Panc1 (cell line): ENCODE data around the gene CTCFL. TPM values are rescaled to one million over a fixed set of nuclear protein-coding genes. Genes with fewer than 3 reads are reported as not detected.

Experiments
- ATAC-seq: fragments of 200-7000 bp; cut with Tn5 transposase; 2 replicates; pipeline ENCODE4 v1.9.1; 2020; ENCODE audit warnings: mild to moderate bottlenecking, moderate library complexity
- BruUV-seq: library from RNA; stranded (reverse); fragments of 400-500 nt; replicated peaks from 2 replicates; lab custom pipeline; 2021; lab: Mats Ljungman, UMichigan
- CTCF ChIA-PET: fragments of 300-600 bp; sonication (Branson Sonifier 250); formaldehyde crosslinking; loops from one replicate; lab custom pipeline; 2022; ENCODE audit warnings: antibody characterized with exemption; lab: Charles Lee
- POLR2A ChIA-PET: fragments of 300-600 bp; sonication (Branson Sonifier 250); formaldehyde crosslinking; loops from one replicate; lab custom pipeline; 2022; ENCODE audit warnings: antibody characterized with exemption; lab: Charles Lee
- DNase-seq: peaks from one replicate; pipeline ENCODE4 v3.0.0-alpha.2; 2010; ENCODE audit warnings: low read depth, low spot score
- H3K27ac ChIP-seq: 2 replicates; pipeline ENCODE4 v1.5.1; 2011; ENCODE audit warnings: mild to moderate bottlenecking, low read length, inconsistent platforms
- H3K27me3 ChIP-seq: fragments of 200-500 bp; sonication (Bioruptor generic); 2 replicates; pipeline ENCODE4 v1.6.0; 2014; ENCODE audit warnings: low read length, inconsistent platforms; ENCODE audit not compliant: control insufficient read depth, insufficient read depth
- H3K36me3 ChIP-seq: fragments of 200-500 bp; sonication (Bioruptor generic); 2 replicates; pipeline ENCODE4 v1.5.1; 2014; ENCODE audit warnings: inconsistent platforms, mild to moderate bottlenecking, low read length, moderate library complexity; ENCODE audit not compliant: control insufficient read depth, insufficient read depth
- H3K4me1 ChIP-seq: 2 replicates; pipeline ENCODE4 v1.5.1; 2011; ENCODE audit warnings: inconsistent platforms, mild to moderate bottlenecking, low read length, moderate library complexity; ENCODE audit not compliant: control insufficient read depth, insufficient read depth
- H3K4me3 ChIP-seq, 2 experiments: 2 replicates each; pipeline ENCODE4 v1.5.1; 2011 to 2012; ENCODE audit warnings: low read depth in 2 of 2, low read length in 2 of 2, mild to moderate bottlenecking in 2 of 2, inconsistent platforms in 1 of 2, moderate library complexity in 1 of 2
- H3K9me3 ChIP-seq: fragments of 200-500 bp; sonication (Bioruptor generic); 2 replicates; pipeline ENCODE4 v1.5.1; 2014; ENCODE audit warnings: low read depth, mild to moderate bottlenecking, inconsistent platforms, low read length, moderate library complexity; ENCODE audit not compliant: control insufficient read depth, insufficient read depth
- POLR2AphosphoS5 ChIP-seq: IDR thresholded peaks from 2 replicates; pipeline ENCODE4 v1.6.1; 2012; ENCODE audit warnings: mild to moderate bottlenecking, low read depth, low read length, moderate library complexity
- SIN3A ChIP-seq: IDR thresholded peaks from 2 replicates; pipeline ENCODE4 v1.6.1; 2012; ENCODE audit warnings: low read depth, mild to moderate bottlenecking, low read length, moderate library complexity, borderline replicate concordance; ENCODE audit not compliant: insufficient read depth
- TCF7L2 ChIP-seq: IDR thresholded peaks from 2 replicates; pipeline ENCODE4 v1.6.1; 2011; ENCODE audit warnings: mild to moderate bottlenecking, low read depth, low read length, inconsistent platforms
- in situ Hi-C: cut with HindIII; loops from 2 replicates; pipeline ENCODE4 v1.10.0; 2016; ENCODE audit warnings: low sequenced_read_pairs, low pct_unique_long_range_greater_than_20kb
- intact Hi-C: fragments of 100-400 bp; cut with micrococcal nuclease; formaldehyde crosslinking; loops from one replicate; pipeline ENCODE4 v1.10.0; 2022; ENCODE audit not compliant: unreplicated experiment
- total RNA-seq: library from RNA; stranded (reverse); gene quantifications from one replicate; pipeline ENCODE4 v1.2.1, GENCODE V29; 2021; ENCODE audit not compliant: unreplicated experiment
- TF ChIP-seq, protein P1 (sequence below): fragments of 450-650 bp; IDR thresholded peaks from 2 replicates; pipeline ENCODE4 v1.5.1; 2017; ENCODE audit warnings: mild to moderate bottlenecking
- TF ChIP-seq, protein P2 (sequence below), 2 experiments: IDR thresholded peaks; 2 replicates each; pipeline ENCODE4 v1.6.1; 2011 to 2012; ENCODE audit warnings: low read depth in 2 of 2, control low read depth in 1 of 2, low read length in 1 of 2, mild to moderate bottlenecking in 1 of 2, moderate library complexity in 1 of 2; ENCODE audit not compliant: insufficient read depth in 1 of 2

Gene CTCFL
- total RNA-seq, 1 experiment from 2014 or later: 0.05 TPM

DNA sequence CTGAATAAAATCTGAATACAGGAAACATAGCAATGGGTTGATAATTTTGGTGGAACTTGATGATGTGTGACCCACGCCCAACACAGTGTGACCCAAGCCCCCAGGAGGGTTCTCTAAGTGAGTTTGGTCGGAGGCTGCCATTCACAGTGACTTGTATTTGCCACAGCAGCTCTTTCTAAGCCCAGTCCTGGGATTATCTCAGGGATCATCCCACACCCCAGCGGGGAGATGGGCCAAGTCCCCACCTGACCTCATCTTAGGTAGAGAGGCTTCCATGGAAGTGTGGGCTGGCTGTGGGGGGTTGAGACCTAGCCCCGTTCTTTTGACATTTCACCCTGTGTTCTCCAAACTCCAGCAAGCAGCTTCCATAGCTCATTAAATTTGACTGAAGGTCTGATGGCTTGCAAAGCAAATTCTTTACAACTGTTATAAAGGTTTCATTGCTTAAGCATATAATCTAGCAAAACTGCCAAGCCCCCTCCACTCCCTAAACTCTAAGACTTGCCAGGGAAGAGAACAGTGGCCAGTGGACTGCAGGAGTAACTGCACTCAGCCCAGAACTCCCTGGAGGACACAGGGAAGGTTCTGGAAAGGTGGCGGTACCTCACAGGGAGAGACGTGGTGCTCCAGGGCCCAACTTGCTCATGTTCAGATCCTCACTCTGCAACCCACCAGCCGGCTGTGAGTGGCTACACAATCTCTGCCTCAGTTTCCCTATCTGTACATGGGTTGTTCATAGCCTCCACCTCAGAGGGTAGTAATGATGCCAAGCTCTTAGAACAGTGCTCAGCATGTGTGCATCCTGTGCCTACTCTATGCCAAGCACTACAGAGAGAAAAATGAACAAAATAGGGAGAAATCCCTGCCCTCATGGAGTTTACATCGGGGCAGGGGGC is 35.0 kb upstream of the CTCFL start:
- in situ Hi-C loops (no loop called here), intact Hi-C loops (no loop called here)
- no peak overlapping the region for H3K27ac ChIP-seq
- ChIA-PET POLR2A (no interaction called here), CTCF (no interaction called here)
- ATAC-seq: no peak
- H3K27me3 ChIP-seq: peaks cover 17% of the 10 kb centered on the region
- no peaks in the 10 kb centered on the region for H3K9me3 ChIP-seq
- no peaks in the 10 kb centered on the region for H3K4me1 ChIP-seq
- TF ChIP-seq, protein P1, sequence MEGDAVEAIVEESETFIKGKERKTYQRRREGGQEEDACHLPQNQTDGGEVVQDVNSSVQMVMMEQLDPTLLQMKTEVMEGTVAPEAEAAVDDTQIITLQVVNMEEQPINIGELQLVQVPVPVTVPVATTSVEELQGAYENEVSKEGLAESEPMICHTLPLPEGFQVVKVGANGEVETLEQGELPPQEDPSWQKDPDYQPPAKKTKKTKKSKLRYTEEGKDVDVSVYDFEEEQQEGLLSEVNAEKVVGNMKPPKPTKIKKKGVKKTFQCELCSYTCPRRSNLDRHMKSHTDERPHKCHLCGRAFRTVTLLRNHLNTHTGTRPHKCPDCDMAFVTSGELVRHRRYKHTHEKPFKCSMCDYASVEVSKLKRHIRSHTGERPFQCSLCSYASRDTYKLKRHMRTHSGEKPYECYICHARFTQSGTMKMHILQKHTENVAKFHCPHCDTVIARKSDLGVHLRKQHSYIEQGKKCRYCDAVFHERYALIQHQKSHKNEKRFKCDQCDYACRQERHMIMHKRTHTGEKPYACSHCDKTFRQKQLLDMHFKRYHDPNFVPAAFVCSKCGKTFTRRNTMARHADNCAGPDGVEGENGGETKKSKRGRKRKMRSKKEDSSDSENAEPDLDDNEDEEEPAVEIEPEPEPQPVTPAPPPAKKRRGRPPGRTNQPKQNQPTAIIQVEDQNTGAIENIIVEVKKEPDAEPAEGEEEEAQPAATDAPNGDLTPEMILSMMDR: no peak
- TF ChIP-seq TCF7L2: no peak
- TF ChIP-seq, protein P2, sequence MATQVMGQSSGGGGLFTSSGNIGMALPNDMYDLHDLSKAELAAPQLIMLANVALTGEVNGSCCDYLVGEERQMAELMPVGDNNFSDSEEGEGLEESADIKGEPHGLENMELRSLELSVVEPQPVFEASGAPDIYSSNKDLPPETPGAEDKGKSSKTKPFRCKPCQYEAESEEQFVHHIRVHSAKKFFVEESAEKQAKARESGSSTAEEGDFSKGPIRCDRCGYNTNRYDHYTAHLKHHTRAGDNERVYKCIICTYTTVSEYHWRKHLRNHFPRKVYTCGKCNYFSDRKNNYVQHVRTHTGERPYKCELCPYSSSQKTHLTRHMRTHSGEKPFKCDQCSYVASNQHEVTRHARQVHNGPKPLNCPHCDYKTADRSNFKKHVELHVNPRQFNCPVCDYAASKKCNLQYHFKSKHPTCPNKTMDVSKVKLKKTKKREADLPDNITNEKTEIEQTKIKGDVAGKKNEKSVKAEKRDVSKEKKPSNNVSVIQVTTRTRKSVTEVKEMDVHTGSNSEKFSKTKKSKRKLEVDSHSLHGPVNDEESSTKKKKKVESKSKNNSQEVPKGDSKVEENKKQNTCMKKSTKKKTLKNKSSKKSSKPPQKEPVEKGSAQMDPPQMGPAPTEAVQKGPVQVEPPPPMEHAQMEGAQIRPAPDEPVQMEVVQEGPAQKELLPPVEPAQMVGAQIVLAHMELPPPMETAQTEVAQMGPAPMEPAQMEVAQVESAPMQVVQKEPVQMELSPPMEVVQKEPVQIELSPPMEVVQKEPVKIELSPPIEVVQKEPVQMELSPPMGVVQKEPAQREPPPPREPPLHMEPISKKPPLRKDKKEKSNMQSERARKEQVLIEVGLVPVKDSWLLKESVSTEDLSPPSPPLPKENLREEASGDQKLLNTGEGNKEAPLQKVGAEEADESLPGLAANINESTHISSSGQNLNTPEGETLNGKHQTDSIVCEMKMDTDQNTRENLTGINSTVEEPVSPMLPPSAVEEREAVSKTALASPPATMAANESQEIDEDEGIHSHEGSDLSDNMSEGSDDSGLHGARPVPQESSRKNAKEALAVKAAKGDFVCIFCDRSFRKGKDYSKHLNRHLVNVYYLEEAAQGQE (IDR thresholded peaks at IDR 0.05; ENCODE audit: insufficient read depth in 1 of 2, low read depth in 2 of 2, low read length in 1 of 2): no peak
- TF ChIP-seq SIN3A: no peak
- TF ChIP-seq POLR2AphosphoS5: no peak
- H3K4me3 ChIP-seq: no peak overlapping the region
- BruUV-seq: no TSS peak
- H3K36me3 ChIP-seq: no peaks in the 10 kb centered on the region
- DNase-seq: no peak

DNA sequence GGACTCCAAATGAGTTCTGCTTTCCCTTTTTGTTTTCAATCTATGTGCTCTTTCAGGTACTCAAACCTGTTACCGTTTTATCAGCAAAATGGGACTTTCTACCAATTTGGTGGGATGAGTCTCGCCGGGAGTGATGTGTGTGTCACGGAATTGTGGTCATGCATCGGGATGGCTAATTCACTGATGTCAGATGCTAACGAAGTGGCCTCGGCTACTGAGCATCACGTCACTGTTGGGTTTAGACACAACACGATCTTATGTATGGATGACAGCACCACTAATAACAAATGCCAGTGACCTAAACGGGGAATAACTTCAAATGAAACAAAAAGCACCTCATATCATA is 34.3 kb upstream of the CTCFL start:
- in situ Hi-C loops: no loop called here
- H3K27ac ChIP-seq: no peak overlapping the region
- H3K4me3 ChIP-seq: no peak overlapping the region
- TF ChIP-seq, protein P2 (IDR thresholded peaks at IDR 0.05; ENCODE audit: insufficient read depth in 1 of 2, low read depth in 2 of 2, low read length in 1 of 2): no peak
- TF ChIP-seq, protein P1: no peak
- TF ChIP-seq POLR2AphosphoS5 (no peak), SIN3A (no peak), TCF7L2 (no peak)
- DNase-seq: no peak
- ChIA-PET POLR2A (no interaction called here), CTCF (no interaction called here)
- no peaks in the 10 kb centered on the region for H3K9me3 ChIP-seq
- H3K36me3 ChIP-seq: no peaks in the 10 kb centered on the region
- H3K4me1 ChIP-seq: no peaks in the 10 kb centered on the region
- no TSS peak for BruUV-seq
- intact Hi-C loops: no loop called here
- ATAC-seq: no peak
- H3K27me3 ChIP-seq: peaks cover 17% of the 10 kb centered on the region
